Femur (tissue), 1 donor: Measurements from ENCODE around the gene MYOM1.

ENCODE experiments used
- DNase-seq: peaks from one replicate; pipeline ENCODE4 v3.0.0-alpha.2; 2017

MYOM1 gene

DNA sequence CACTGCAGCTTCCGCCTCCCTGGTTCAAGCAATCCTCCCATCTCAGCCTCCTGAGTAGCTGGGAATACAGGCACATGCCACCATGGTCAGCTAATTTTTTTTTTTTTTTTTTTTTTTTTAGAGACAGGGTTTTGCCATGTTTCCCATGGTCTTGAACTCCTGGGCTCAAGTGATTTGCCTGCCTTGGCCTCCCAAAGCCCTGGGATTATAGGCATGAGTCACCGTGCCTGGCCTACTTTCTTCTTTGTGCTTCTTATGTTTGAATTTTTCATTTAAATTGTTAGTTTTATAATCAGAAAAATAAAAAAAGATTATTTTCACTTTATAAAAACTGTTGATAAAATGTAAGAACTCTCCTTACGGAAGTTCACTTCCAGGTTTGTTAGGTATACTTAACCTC is 105.3 kb downstream of the MYOM1 start:
- no peak for DNase-seq

DNA sequence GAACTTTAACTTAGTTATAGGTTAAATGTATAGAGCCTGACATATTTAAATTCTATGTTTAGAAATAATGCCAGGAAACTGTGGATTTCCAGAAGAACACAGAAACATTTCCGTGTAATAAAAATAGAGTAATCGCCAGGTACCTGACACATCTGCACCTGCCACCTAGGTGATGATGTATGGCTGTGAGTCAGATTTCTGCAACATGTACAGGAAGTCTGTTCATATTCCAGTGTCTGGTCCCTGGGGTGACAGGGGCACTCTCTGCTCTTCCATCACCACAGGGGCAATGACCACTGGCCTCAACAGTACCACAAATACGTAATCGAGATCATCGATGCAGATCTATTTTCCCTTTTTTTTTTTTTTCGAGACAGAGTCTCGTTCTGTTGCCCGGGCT is 105.7 kb downstream of the MYOM1 start:
- DNase-seq, result no peak

DNA sequence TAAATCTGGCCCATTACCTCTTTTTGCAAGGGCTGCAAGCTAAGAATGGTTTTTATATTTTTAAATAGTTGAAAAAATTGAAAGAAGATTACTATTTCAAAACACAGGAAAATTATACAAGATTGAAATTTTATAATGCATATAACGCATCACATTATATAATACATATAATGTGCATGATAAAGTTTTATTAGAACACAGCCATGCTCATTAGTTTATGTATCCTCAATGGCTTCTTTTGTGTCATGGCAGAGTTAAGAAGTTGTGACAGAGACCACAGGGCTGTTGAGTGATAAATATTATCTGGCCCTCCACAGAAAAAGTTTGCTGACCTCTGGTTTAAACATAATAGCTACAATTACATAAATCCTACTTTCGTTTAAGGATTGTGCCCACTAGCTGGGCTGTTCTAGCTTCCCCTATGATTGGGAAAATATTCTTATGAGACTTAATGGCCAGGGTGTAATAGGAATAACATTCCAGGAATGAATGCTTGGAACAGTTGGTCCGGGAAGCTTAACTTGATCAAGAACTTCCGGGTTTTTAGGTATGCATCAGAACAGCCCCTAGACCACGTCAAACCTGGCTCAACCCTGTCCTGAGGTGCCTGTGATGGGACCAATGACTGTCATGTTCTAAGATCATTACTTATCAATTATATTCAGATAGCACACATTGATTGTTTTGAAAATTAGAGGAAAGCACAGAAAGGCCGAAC is 108.1 kb downstream of the MYOM1 start:
- DNase-seq, result no peak

DNA sequence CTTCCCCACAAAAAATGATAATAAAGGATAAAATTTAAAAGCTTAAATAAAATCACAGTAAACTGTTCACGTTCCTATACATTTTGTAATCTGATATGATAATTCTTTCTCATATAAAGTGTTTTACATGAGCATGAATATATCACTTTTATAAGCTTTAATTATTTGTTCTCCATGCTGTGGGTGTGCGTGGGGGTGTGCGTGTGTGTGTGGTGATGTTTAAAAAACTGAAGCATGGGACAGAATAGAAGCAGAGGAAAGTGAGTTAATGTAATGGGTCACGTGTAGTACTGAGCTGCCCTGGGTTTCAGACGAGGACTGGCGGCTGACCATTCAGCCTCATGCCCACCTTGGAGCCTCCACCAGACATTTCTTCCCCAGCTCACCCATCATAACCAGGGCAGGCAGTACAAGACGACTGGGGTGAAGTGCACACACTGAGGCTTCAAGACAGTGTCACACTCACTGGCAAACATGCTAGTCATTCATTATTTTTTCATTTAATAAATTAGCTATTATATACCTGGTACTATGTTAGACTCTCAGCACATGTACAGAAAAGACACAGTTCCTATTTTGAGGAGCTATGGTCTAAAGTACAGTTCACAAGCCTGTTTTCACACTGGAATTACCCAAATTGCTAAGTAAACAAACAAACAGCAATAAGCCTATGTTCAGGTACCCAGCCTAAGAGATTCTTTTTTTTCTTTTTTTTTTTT is 109.6 kb downstream of the MYOM1 start:
- no peak for DNase-seq

DNA sequence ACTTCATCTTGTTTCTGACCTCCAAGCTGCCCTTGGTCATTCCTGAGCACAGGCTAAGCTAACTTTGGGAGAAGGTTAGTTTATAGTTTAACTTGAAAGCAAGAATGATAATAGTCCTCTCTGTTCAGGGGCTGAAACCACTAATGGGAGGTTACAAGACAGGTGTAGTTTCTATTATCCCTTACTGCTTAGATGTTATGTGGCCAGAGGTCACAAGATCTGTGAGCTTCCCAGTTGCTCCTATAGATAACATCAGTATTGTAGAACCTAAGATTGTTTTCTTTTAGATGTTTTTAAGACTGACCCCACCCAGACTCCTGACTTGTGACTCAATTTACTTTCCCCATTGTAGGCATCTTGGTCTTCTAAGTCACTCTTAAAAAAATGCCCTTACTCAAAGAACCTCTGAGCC is 112.0 kb downstream of the MYOM1 start:
- DNase-seq, result no peak

DNA sequence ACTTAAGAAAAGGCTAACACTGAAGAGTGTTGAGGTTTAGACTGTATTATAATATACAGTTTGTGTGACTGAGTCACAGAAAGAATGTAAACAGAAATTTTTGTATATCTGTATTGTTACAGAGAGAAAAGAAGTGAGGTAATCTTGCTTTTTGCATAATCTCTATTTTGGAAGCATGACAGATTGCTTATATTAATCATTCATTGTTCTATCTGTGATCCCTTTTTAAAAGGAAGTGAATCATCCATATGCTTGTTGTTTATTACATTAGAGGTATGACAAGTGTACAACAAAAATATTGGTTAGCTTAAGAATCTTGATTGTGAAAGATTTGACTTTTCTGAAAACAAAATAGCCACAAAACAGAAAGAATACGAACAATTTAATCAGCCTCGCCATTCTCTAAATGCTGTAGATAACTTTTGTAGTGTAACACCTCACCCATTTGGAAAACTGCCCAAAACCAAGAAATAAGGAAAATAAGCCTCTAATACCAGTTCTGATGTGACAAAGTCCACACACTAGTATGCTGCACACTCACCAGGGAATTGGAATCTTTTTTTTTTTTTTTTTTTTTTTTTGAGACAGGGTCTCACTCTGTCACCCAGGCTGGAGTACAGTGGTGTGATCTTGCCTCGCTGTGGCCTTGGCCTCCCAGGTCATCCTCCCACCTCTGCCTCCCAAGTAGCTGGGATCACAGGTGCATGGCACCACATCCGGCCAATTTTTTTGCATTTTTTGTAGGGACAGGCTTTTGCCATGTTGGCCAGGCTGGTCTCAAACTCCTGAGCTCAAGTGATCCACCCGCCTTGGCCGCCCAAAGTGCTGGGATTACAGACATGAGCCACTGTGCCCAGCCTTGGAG is 115.3 kb downstream of the MYOM1 start:
- DNase-seq, result no peak

DNA sequence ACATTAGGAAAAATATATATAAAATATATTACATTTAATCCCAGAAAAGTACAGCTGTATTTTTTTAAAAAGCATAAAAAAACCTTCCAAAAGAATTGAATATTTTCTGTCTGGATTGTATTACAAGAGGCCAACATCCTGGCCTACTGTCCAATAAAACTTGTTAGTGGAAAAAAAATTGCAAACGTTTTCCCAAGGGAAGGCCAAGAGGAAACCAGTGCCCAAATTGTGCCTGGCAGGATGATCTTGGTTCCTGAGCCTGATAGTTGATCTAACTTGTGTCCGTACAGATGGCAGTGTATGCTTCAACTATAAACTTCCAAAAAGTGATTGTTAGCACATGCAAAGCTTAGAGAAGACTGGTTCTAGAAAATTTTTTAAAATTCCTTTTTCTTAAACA is 116.2 kb downstream of the MYOM1 start:
- DNase-seq, result no peak

DNA sequence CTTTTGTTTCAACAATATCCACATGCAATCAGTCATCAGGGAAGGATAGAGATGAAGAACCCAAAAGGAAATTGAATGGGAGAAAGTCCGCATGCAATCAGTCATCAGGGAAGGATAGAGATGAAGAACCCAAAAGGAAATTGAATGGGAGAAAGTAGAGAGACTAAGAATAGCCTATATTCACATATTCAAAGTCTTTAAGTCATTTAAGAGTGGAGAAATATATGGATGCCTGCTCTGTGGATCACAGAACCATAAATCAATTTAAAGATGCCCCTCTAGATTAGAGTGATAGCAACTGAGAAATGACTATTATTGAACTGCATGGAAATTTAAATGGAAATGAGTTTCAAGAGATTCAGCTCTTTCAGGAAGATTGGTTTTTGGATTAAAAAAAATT is 116.8 kb downstream of the MYOM1 start:
- no peak for DNase-seq

DNA sequence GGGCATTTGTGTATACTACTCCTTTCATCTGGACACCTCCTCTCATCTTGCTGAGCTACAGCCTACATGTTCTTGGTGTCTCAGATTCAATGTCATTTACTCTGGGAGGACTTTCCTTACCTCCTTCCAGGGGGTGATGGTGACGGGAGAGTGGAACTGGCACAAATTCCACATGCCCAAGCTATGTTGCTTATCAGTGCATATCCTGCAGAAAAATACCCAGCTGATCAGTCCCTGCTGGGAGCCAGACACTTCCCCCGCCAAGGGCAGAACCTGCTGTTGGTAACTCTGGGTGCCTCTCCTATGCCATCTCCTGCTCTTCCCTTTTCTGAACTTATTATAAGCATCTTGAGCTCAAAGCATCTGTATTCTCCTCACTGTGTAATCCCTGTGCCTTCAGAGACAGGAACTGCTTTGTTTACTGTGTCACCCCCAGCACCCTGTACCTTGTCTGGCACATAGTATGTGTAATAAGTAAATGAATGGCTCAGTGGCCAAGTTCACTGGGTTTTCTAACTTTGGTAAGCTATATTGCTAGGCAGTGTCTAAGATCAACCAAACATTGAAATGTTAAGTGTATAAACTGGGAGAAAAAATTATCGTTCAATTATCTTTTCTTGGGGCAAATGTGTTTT is 119.2 kb downstream of the MYOM1 start:
- DNase-seq, result no peak

DNA sequence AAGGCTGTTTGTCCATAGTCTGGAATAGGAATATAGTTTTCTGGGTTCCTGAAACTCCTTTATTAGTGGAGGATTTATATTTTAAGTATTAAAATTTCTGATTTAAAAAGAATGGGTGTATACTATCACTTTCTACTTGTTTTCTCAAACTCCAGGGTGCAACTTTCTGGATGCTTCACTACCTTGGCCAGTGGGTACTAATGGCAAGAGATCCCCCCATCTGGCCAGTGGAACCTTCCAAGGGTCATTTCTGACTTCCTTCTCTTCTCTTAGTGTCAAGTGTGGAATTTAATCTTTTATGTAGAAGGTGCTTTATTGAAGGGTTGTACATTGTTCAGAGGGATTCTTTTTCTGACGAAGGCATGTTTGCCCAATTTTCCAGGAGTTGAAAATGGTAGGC is 120.4 kb downstream of the MYOM1 start:
- DNase-seq, result no peak

DNA sequence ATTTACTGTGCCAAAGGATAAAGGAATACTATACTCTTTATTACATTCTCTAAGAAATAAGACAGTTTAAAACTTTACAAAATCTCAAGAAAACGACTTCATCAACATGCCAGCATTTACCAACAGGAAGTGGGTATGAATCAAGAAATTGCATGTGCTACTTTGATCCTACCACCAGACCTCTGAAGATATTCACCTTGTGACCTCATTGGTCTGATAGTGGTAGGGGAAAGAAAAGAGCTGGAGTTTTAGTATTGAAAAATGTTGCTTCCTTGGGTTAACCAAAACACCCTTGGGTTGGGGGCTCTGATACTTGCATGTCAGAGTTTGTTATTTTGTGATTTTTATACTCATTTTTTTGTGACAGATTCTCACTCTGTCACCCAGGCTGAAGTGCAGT is 122.7 kb downstream of the MYOM1 start:
- DNase-seq, result no peak

DNA sequence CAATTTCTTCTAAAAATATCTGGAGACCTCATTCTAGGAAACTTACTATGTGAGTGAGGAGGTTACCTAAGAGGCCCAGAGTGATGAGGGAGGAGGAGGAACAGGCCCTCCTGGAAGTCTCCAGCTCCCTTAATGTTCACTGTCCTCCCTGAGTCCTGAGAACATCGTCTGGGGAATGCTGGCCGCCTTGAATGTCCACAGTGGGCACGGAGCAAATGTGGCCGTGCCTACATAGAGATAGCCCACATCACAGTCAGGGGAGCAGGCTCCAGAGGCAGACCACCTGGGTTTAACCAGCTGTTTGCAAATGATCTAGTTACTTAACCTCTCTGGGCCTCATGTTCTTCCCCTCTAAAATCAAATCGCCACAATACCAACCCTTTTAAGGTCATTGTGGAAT is 123.8 kb downstream of the MYOM1 start:
- no peak for DNase-seq

DNA sequence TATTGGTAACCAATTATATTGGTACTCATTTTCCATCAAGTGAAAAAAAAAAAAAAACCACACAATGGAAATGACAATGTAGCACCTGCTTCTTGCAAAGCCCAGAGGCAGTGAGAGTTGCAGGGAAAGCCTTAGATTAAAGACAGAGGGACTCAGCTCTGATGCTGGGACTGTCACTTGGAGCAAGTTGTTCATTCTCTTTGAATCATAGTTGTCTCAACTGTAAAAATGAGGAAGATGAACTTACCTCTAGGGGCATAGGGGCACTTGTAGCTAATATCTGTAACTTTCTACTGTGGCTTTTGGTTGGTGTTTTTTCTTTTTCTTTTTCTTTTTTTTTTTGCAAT is 125.5 kb downstream of the MYOM1 start:
- DNase-seq, result no peak

DNA sequence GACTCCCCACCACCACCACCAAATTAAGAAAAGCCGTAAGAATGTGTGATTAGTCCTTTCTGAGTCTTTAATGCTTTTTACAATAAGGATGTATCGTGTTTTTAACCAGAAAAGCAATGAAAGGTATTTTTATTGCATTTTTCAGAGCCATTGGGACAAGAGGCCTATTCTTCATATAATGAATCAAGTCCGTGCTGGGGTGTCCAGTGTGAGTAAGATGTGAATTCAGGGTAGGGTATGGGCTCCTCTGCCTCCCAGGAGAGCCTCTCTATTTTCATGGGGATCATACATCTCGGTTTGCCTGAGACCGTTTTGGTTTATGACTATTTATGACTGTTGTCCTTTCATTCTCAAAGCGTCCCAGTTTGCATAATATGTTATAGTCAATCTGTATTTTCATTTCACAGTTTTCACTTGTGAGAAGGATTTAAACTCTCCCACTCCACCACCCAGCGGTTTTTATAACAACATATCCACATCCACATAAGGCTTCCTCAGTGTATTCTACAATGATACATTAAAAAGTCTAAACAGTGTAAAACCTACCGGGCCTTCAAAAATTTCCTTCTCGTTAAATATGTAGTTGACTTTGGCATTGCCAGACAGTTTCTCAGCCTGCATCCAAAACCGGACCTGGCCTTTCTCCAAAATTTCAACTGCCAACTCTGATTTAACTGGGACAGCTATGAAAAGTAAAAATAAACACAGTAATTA is 126.0 kb downstream of the MYOM1 start:
- peak; percentile 43 for DNase-seq

DNA sequence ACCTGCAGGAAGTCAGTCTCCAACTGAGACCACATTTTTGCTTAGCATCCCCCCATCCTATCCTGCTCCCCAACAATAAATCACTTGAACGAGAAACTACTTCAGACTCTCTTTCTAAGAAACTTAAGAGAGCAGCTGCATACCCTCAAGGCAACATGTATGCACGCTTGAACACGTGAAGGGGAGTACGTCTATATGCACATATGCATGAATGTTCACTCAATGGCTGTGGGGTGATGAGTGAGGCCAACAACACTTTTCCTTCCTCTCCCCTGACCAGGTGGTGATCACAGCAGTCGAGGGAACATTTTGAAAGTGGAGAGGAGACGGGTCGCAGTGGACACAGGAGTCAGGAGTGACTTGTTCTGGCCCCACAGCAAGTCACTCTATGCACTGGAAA is 127.0 kb downstream of the MYOM1 start:
- no peak for DNase-seq

DNA sequence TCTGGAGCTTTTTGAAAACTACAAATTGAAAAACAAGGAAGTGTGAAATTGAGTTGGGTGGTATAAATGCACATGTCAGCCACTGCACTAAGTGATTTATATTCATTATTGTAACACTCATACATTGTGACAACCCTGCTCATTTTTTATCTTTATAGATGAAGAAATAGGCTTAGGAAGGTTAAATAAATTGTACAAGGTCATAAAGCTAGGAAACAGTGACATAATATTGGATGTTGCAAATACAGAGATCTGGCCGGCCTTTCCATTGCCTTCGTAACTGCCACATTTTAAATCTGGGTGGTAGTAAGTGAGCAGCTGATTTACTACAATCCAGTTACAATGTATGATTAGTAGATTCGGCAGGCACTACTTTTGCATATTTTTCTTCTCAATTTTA is 130.2 kb downstream of the MYOM1 start:
- DNase-seq, result no peak

DNA sequence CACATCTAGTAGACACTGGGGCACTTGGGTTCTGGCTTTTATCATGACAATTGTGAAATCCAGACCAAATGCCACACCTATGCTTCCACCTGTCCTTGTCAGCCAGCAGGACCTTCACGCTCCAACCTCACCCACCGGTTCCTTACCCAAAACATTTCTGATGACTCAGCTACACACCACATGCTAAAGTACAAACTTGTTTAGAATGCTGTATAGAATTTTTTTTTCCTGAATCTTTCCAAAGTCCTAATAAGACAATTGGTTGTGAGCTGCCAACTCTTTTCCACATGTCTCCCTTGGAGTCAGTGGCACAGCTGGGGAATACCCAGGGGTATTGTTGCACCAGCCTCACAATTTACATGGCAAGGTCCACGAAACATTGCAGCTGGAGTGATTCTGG is 131.3 kb downstream of the MYOM1 start:
- DNase-seq, result no peak

DNA sequence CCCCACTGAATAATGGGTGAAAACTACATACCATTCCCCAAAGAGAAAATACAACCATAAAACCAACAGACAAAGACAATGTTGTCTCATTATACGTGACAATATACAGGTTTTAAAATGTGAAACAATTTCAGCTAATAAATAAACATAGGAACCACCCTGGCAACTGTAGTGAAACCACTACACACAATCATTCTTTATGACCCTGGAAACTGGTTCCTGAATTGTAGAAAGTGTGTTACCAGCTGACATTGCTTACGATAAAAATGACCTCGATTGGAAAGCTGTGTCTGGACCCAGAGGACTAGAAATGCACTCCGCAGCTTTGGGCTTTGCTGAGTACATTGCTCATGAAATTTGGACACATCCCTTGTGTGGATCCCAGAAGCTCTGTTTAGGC is 132.9 kb downstream of the MYOM1 start:
- no peak for DNase-seq

DNA sequence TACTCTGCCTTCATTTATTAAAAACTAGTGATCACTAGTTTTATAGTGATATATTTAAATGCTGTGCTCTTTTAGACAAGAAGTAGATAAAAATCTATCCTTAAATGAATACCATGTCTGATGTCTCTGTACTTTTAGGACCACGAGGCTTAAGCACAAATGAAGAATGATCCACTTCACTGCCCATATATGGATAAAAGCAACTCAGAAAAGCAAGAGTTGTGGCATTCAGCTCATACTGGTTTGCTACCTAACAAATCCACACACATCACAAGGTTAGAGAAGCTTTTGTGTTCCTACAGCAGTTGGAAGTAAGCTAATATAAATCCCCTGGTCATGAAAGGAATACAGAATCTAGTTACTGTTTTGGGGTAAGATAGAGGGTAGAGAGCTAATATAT is 134.2 kb downstream of the MYOM1 start:
- DNase-seq, result no peak

DNA sequence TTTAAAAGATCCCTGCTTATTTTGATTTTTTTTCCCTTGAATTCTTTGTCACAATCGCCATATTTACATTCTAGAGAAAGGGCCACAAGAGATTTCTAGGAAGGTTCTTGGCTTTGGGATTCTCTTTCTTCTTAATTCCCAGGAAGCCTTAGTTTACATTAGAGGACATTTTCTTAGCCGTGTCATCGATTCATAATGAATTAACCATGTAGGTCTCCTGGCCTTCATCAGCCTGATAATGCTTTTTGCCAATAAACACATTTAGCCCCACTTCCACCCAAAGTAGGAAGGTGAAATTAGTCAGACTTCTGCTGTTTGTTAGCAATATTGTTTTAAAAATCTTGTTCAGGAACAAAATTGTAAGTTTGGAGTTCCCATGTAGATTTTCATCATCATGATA is 135.6 kb downstream of the MYOM1 start:
- DNase-seq, result no peak

DNA sequence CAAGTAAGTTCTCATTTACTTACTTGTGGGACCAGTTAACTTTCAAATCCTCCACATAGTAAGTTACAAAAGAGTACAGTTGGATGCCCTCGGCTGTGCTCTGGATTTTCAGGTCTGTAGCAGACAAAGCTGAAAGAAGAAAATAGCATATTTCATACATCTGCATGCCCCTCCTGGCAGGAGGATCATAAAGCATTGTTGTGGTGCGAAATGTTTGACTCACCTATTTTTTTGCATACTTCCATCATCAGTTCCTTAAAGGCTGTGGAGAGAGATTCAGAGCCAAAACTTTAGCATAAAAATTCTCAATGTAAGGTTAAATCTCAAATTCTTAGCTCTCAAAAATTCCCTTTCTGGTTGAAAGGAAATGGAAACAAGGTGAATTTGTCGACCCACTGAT is 136.0 kb downstream of the MYOM1 start:
- no peak for DNase-seq

DNA sequence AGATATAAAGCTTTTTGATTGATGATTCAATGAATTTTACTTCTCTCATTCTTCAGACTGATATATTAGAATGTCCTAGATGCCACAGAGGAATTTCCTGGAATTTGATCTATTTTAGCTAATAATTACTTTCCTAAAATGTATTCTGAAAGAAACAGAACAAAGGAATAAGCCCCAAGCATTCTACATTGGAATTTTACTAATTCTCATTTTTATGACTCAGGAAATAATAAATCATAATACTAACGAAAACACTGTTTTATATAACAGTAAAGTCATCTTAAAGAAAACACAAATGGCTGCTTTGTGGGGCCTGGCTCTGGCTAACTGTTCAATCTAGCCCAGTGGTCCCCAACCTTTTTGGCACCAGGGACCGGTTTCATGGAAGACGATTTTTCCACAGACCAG is 138.2 kb downstream of the MYOM1 start:
- DNase-seq, result no peak

DNA sequence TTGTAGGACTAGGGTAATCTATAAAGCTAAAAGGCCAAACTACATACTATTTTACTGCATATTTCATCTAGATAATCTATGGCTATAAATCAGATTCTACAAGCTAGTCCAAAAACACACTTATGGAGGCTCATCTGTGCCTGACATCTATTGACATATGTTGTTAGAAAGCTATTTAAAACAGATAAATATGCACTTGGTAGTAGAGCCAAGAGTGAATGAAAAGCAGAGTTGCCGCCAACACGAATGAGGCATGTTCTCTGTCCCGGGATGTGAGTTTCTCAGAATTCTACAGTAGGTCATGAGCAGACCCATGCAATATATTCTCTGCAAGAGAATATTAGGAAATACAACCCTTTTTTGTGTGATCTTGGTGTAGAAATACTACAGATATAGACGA is 140.1 kb downstream of the MYOM1 start:
- no peak for DNase-seq
